ENCODE results near the gene FGGY.
A peak's percentile ranks its signal among the peaks of the same experiment; 100 is the strongest.

The FGGY gene

DNA sequence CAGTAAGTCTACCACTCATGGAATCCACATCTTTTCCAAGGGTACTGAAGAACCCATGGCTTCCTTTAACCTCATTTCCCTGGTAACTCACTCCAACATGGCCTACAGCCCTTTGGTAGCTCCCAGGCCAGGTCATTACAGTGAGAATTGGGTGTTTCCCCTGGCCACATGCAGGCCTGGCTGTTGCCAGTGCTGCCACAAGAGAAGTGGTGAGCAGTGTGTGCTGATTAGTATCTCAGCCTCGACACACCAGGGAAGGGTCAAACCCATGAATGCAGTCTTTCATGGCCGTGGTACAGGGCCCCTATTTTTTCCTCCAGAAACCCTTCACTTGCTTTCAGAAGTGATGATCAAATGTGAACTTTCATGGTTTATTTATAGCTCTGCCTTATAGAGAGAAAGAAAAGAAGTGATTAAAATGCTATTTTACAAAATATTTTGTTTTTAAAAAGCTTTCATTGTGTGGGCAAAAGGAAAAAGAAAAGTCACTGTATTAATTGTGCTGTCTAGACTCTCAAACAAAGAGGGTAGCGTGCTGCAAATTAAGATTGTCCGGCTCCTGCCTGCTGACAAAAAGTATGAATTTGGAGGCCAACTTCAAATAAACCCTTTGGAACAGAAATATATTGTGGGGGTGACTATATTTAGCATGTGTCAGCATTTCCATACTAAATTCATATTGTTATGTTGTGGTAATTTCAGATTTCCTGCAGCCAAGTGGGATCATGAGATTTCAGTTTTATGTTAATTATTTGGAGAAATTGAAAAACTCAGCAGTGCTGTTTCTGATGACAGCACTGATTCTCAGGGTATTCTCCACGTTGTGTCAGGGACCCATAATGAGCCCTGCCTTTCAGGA is 455.9 kb downstream of the FGGY start:
- no peak overlapping the region for H3K4me3 Mint-ChIP-seq

DNA sequence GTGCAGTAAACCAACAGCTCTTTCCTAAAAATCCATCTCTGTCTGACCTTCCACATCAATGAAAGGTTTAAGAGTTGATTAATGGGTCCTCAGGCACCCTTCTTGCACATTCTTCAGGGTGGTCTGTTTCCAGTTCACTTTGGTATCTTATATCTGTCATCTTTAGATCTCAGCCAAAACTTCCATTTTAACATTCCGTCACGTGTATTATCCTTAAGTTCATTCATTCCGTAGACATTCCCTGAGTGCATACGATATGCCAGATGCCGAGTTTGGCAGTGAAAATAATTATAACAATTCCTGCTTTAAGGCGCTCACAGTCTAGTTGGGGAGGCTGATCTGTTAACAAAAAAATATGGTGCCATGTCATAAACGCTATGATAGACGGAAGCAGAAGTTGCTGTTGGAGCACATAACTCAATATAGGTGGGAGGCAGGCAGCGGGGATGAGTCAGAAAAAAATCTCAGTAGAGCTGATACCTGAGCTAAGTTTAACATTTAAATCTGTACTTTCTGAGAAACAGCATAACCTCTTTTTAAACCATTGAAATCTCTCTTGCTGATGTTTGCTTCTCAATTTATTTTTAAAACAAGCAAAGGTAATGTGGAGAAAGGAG is 458.3 kb downstream of the FGGY start:
- Mint-ChIP-seq H3K36me3 (ENCODE audit: insufficient read depth) (no peaks in the 10 kb centered on the region), H3K27me3 (no peaks in the 10 kb centered on the region), H3K27ac (no peak overlapping the region)

More for the DNA sequence above, 455.9 kb downstream of the FGGY start:
- DNase-seq (no peak), ATAC-seq (replicated peaks) (no peak)
- Mint-ChIP-seq H3K9me3 (no peaks in the 10 kb centered on the region), H3K27me3 (no peaks in the 10 kb centered on the region), H3K27ac (no peak overlapping the region), H3K36me3 (ENCODE audit: insufficient read depth) (no peaks in the 10 kb centered on the region), H3K4me1 (ENCODE audit: low read depth in 2 of 2) (peaks cover 0 to 2% of the 10 kb centered on the region in 2 donors)

DNA sequence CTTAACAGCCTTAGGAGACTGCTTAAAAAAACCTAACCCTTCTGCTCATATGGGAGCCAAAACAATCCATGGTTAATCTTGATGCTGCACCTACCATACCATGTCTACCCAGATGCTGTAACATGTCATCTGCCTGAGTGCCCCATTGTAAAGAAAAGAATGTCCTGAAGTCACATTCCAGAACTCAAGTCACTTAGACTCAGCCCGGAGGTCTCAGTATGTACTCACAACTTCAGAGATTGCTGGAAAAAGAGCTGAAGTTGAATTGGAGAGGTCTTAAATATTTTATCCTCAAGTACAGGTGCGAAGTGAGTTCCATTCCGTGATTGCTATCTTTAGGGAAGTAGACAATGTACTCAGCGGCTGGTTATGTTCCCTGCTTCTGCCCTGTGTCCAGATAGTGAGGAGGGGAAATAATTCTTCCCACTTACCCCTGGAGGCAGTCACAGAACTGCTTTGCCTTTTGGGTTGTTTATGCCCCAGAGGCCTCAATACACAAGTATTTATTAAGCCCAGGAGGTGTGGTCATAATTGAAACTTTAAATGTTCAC is 460.4 kb downstream of the FGGY start:
- DNase-seq (no peak), ATAC-seq (replicated peaks) (no peak)
- no peaks in the 10 kb centered on the region for H3K36me3 Mint-ChIP-seq (ENCODE audit: insufficient read depth)
- no peak overlapping the region for H3K27ac Mint-ChIP-seq
- no peaks in the 10 kb centered on the region for H3K27me3 Mint-ChIP-seq
- H3K9me3 Mint-ChIP-seq: no peaks in the 10 kb centered on the region
- H3K4me1 Mint-ChIP-seq (ENCODE audit: low read depth in 2 of 2): peaks cover 4 to 6% of the 10 kb centered on the region in 2 donors
- no peak overlapping the region for H3K4me3 Mint-ChIP-seq

More for the DNA sequence above, 458.3 kb downstream of the FGGY start:
- ATAC-seq (replicated peaks) (no peak), DNase-seq (no peak)
- no peak overlapping the region for H3K4me3 Mint-ChIP-seq
- peaks cover 4 to 6% of the 10 kb centered on the region in 2 donors for H3K4me1 Mint-ChIP-seq (ENCODE audit: low read depth in 2 of 2)
- H3K9me3 Mint-ChIP-seq: no peaks in the 10 kb centered on the region

DNA sequence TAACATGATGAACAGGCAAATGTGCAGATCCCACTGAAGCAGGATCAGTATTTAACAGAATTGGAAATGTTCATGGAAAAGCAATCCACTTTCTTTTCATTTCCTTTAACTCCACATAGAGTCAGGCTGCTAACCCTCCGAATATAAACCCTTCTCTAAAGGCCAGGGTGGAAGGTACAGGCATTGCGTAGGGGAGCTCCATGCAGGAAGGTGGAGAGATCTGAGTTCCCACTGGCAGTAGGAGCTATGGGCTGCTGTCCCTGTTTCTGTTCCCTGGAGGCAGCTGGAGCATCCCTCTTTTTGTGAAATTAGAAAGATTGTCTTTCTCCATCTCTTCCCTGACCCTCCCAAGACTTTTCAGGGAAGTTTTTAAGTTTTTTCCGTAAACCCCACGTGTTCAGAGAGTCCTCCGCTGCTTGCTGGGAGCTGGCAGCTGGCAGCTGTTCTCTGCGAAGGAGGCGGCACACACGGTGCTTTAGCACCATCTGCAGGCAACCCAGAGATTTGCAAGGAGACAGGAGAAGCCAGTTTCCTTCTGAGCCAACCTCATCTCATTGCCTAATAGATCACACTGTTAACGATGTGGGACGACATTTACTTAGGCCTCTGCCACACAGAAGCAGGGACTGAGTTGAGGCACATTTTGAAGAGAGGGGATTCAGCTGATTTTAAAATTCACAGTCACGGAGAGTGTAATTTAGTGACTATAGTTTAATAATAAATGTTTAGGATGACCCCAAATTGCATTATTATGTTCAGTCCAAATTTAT is 462.4 kb downstream of the FGGY start:
- H3K4me3 Mint-ChIP-seq: peak overlapping the region in 1 of 2 donors; percentile 40
- no peaks in the 10 kb centered on the region for H3K27me3 Mint-ChIP-seq
- peaks cover 4% of the 10 kb centered on the region in 2 donors for H3K4me1 Mint-ChIP-seq (ENCODE audit: low read depth in 2 of 2)
- DNase-seq: peak; percentile 58 to 68 (median 63)
- no peaks in the 10 kb centered on the region for H3K36me3 Mint-ChIP-seq (ENCODE audit: insufficient read depth)
- no peaks in the 10 kb centered on the region for H3K9me3 Mint-ChIP-seq
- H3K27ac Mint-ChIP-seq: no peak overlapping the region
- ATAC-seq (replicated peaks): peak; percentile 88

DNA sequence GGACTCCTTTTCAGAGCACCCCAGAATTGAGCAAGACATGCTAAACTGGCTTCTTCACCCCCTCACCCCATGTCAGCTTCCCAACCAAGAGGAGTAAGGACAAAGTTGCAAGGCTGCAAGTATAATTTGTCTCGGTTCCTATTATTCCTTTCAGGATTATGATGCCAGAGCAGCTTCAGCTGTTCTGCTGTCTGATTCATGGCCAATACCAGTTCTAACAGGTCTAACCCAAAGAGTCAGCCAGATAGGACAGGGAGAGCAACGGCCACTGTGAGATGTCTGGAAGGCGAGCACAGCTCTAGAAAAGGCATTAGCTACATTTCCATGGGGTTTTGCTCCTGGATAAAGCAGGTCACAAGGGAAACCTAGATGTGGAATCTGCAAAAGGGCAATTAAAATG is 464.5 kb downstream of the FGGY start:
- H3K27ac Mint-ChIP-seq: no peak overlapping the region
- H3K4me3 Mint-ChIP-seq: no peak overlapping the region
- no peaks in the 10 kb centered on the region for H3K27me3 Mint-ChIP-seq
- H3K4me1 Mint-ChIP-seq (ENCODE audit: low read depth in 2 of 2): peaks cover 4% of the 10 kb centered on the region in 2 donors
- no peak for ATAC-seq (replicated peaks)
- H3K36me3 Mint-ChIP-seq (ENCODE audit: insufficient read depth): no peaks in the 10 kb centered on the region
- DNase-seq: no peak
- no peaks in the 10 kb centered on the region for H3K9me3 Mint-ChIP-seq

DNA sequence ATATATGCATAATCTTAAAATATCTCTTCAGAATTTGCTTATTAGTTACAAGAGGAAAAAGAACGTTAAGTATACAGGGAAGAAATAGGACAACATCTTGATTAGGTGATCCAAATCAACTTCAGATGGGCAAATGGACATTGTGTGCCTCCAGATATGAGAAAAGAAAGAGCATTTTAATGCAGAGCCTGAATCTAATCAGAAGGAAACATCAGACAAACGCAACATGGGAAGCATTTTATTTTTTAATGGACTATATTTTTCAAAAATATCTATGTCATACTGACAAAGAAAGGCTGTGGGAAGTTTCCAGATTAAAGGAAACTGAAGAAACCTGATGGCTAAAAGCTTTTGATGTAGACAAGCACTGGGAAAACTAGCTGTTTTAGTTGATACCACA is 466.5 kb downstream of the FGGY start:
- peaks cover 4% of the 10 kb centered on the region in 2 donors for H3K4me1 Mint-ChIP-seq (ENCODE audit: low read depth in 2 of 2)
- H3K27me3 Mint-ChIP-seq: no peaks in the 10 kb centered on the region
- no peak for ATAC-seq (replicated peaks)
- no peak for DNase-seq
- no peak overlapping the region for H3K27ac Mint-ChIP-seq
- no peak overlapping the region for H3K4me3 Mint-ChIP-seq
- H3K9me3 Mint-ChIP-seq: no peaks in the 10 kb centered on the region
- no peaks in the 10 kb centered on the region for H3K36me3 Mint-ChIP-seq (ENCODE audit: insufficient read depth)

DNA sequence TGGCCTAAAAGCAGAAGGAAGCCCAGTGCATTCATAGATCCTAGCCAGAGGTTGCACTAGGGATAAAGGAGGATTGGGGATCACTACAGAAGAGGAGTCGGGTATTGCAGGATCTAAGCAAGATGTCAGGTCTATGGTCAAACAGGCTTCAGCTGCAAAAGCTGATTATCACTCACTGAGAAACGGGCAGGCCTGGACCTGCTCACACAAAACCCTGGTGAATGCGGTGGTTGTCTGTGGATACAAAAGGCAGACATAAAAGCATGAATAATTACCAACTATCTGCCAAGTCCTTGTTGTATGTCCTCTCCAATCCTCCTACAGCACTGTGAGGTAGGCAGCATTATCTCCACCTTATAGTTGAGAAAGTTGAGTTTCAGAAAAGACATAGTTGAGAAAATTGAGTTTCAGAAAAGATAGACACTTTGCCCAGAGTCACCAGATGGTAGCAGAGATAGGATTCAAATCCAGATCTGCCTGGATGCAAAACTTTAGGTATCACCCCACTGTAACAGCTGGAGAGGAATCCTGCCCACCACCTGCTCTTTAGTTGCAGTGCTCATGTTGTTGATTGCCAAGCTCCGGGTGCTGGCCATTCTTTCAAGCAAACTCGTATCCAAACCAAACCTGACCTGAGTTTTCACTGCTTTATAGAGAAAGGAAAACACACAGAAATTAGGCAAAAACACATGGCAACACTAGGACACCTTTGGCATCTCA is 468.3 kb downstream of the FGGY start:
- Mint-ChIP-seq H3K36me3 (ENCODE audit: insufficient read depth) (no peaks in the 10 kb centered on the region), H3K4me1 (ENCODE audit: low read depth in 2 of 2) (no peaks in the 10 kb centered on the region), H3K27me3 (no peaks in the 10 kb centered on the region), H3K4me3 (no peak overlapping the region), H3K27ac (no peak overlapping the region), H3K9me3 (no peaks in the 10 kb centered on the region)
- ATAC-seq (replicated peaks) (no peak), DNase-seq (no peak)

DNA sequence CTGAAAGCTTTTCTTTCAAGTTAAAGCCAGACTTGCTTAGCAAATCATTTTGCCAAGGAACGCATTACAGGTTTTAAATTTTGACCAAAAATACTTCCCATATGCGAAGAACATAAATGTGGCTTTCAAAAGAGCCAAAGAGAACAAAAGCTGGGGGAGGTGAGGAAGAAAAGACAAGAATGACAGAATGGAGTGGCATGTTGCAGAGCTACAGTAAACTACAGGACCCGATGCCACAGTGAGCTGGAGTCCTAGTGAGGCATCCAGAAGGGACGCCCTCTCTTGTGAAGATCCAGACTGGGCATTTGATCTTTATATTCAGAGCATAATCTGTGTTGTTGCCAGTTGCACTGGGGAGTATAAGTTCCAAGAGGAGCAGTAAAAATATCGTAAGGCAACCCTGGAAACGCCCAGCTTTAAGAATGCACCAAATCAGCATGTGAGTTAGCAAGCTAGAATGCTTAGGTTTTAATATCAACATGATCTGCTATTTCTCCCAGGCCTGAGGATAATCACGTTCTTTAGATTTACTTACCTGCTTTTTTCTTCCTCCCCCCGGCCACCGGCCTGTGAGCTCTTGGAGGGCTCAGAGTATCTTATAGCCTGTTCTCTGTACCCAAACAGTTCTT is 469.4 kb downstream of the FGGY start:
- H3K4me1 Mint-ChIP-seq (ENCODE audit: low read depth in 2 of 2): no peaks in the 10 kb centered on the region
- H3K27ac Mint-ChIP-seq: no peak overlapping the region
- H3K36me3 Mint-ChIP-seq (ENCODE audit: insufficient read depth): no peaks in the 10 kb centered on the region
- no peak for ATAC-seq (replicated peaks)
- DNase-seq: no peak
- no peaks in the 10 kb centered on the region for H3K9me3 Mint-ChIP-seq
- H3K27me3 Mint-ChIP-seq: no peaks in the 10 kb centered on the region
- no peak overlapping the region for H3K4me3 Mint-ChIP-seq

DNA sequence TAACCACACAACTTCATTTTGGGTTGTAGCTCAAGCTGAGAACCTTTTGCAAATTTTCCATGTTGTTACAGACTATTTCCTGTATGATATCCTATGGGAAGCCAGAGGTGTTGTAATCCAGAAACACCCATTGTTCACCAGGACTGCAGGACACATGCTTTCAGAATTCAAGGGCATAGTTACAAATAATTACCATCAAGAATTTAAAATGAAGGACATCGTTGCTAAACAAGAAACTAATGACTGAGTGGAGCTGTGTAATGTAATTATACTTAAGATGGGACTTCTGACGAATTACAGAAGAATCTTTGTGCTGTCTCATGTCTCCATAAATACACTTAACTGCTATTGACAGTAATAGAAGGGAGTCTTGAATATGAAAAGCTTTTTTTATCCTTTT is 470.2 kb downstream of the FGGY start:
- Mint-ChIP-seq H3K4me3 (no peak overlapping the region), H3K27me3 (no peaks in the 10 kb centered on the region), H3K4me1 (ENCODE audit: low read depth in 2 of 2) (no peaks in the 10 kb centered on the region), H3K9me3 (no peaks in the 10 kb centered on the region), H3K27ac (no peak overlapping the region), H3K36me3 (ENCODE audit: insufficient read depth) (no peaks in the 10 kb centered on the region)
- DNase-seq (no peak), ATAC-seq (replicated peaks) (no peak)

DNA sequence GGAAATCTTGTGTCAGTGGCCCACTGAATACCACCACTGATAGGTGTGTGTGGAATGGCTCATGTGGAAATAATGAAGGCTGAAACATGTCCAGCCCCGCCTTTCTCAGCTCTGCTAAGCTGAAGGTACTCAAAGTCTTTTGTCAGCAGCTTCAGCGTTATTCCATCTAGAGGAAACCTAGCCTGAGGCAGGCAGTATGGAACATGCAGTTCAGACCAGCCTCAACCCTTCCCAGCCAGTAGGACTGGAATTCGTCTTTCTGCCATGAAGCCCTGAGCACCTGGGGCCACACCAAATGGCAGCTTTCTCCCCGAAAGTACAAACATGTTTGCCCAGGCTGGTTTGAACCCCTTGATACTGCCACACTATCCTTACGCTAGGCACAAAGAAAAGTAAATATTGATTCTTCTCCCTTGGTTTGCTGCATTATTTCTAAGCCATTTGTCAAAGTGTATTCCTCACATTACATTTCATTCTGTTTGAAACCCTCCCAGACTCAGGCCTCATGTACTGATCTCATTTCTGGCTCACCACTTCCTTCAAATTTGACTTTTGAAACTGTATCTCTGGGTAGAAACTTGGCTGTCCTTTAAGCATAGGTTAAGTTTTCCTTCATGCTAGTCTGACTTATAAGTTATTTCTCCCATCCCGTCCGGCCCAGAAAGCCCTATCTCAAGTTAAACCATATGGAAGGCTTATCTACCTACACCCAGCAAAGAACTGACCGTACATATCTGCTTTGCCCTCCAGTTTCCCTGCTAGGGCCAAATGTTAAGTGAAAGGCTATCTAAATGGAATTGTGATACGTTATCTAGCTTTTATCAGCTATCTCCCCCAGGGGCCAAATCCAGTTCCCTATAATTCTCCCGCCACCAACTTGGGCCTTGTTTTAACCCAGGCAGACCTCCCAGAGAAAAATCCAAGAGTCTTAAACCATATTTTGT is 472.2 kb downstream of the FGGY start:
- Mint-ChIP-seq H3K27me3 (no peaks in the 10 kb centered on the region), H3K27ac (no peak overlapping the region), H3K4me3 (no peak overlapping the region), H3K9me3 (no peaks in the 10 kb centered on the region), H3K36me3 (ENCODE audit: insufficient read depth) (no peaks in the 10 kb centered on the region), H3K4me1 (ENCODE audit: low read depth in 2 of 2) (no peaks in the 10 kb centered on the region)
- ATAC-seq (replicated peaks) (no peak), DNase-seq (no peak)

DNA sequence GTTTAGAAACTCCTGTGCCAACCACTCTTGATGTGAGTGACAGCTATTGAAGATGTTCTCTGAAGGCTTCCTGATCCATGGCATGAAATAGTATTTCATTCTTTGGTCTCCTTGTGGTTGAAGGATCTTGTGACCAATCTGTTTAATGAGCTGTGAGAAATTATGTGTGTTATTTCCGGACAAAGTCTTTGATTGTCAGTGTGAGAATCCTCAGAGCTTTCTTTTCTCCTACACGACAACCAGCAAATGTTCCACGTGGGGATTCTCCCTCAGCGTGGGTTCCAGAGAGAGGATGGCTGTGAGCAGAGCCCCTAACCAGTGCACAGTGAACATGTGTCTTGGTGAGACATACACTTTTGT is 472.8 kb downstream of the FGGY start:
- no peak overlapping the region for H3K27ac Mint-ChIP-seq
- no peak for DNase-seq
- H3K4me1 Mint-ChIP-seq (ENCODE audit: low read depth in 2 of 2): no peaks in the 10 kb centered on the region
- no peak overlapping the region for H3K4me3 Mint-ChIP-seq
- H3K27me3 Mint-ChIP-seq: no peaks in the 10 kb centered on the region
- no peaks in the 10 kb centered on the region for H3K9me3 Mint-ChIP-seq
- no peak for ATAC-seq (replicated peaks)
- no peaks in the 10 kb centered on the region for H3K36me3 Mint-ChIP-seq (ENCODE audit: insufficient read depth)

DNA sequence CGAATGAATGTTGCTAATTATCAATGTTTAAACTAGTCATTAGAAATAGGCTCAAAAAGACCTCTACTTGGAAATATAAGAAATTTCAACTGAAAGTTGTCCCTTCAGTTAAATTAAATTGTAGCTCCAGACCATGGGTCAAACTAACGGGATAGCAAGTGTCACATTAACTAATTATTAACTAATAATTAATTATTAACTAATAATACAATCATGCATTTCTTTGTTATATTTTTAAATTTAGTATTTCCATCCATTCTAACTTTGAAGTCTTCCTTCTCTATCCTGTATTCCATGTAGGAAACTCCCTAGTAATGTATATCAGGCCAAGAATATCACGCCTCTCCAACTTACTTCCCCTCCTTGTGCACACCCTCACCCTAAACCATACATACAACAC is 474.5 kb downstream of the FGGY start:
- no peak overlapping the region for H3K27ac Mint-ChIP-seq
- H3K36me3 Mint-ChIP-seq (ENCODE audit: insufficient read depth): no peaks in the 10 kb centered on the region
- H3K27me3 Mint-ChIP-seq: no peaks in the 10 kb centered on the region
- H3K4me1 Mint-ChIP-seq (ENCODE audit: low read depth in 2 of 2): no peaks in the 10 kb centered on the region
- DNase-seq: no peak
- H3K4me3 Mint-ChIP-seq: no peak overlapping the region
- ATAC-seq (replicated peaks): no peak
- no peaks in the 10 kb centered on the region for H3K9me3 Mint-ChIP-seq
